OCI-LY7 (cell line): ENCODE data around the gene IER5L. TPM values are rescaled to one million over a fixed set of nuclear protein-coding genes. Genes with fewer than 3 reads are reported as not detected.

Experiments used
- BruUV-seq: library from RNA; stranded (reverse); fragments of 400-500 nt; replicated peaks from 2 replicates; lab custom pipeline; 2021; lab: Mats Ljungman, UMichigan
- CTCF ChIA-PET: fragments of 300-600 bp; sonication (Branson Sonifier 250); formaldehyde crosslinking; loops from one replicate; lab custom pipeline; 2022; ENCODE audit warnings: antibody characterized with exemption; ENCODE audit not compliant: unreplicated experiment; lab: Charles Lee
- POLR2A ChIA-PET: fragments of 300-600 bp; sonication (Branson Sonifier 250); formaldehyde crosslinking; loops from one replicate; lab custom pipeline; 2022; ENCODE audit warnings: antibody characterized with exemption; lab: Charles Lee
- DNase-seq: peaks from one replicate; pipeline ENCODE4 v3.0.0-alpha.2; 2015; ENCODE audit warnings: low spot score
- H2AFZ ChIP-seq: fragments of 200-600 bp; sonication (generic), shearing (Covaris generic); 2 replicates; pipeline ENCODE4 v1.6.1; 2014; ENCODE audit warnings: mild to moderate bottlenecking, antibody characterized with exemption, low read length, moderate library complexity
- H3K27ac ChIP-seq: fragments of 200-600 bp; sonication (generic); 2 replicates; pipeline ENCODE4 v1.5.1; 2014; ENCODE audit warnings: mixed run types, low read depth, mild to moderate bottlenecking, moderate library complexity, low read length, inconsistent platforms; ENCODE audit not compliant: poor library complexity, severe bottlenecking
- H3K36me3 ChIP-seq: fragments of 200-600 bp; sonication (generic); 2 replicates; pipeline ENCODE4 v1.6.1; 2014; ENCODE audit warnings: mild to moderate bottlenecking, antibody characterized with exemption, low read length, moderate library complexity, mixed read lengths; ENCODE audit not compliant: insufficient read depth
- H3K4me1 ChIP-seq: fragments of 200-600 bp; sonication (generic); 2 replicates; pipeline ENCODE4 v1.5.1; 2014; ENCODE audit warnings: mild to moderate bottlenecking, low read length; ENCODE audit not compliant: insufficient read depth, poor library complexity, severe bottlenecking
- H3K4me2 ChIP-seq: fragments of 200-600 bp; sonication (generic); 2 replicates; pipeline ENCODE4 v1.6.1; 2014; ENCODE audit warnings: mild to moderate bottlenecking, low read length
- H3K4me3 ChIP-seq: fragments of 200-600 bp; sonication (generic); 2 replicates; pipeline ENCODE4 v1.5.1; 2014; ENCODE audit warnings: mild to moderate bottlenecking, low read depth, low read length; ENCODE audit not compliant: poor library complexity, severe bottlenecking
- H3K79me2 ChIP-seq: fragments of 200-600 bp; sonication (generic); 2 replicates; pipeline ENCODE4 v1.6.1; 2016; ENCODE audit warnings: low read depth, mild to moderate bottlenecking, low read length, moderate library complexity, mixed read lengths; ENCODE audit not compliant: insufficient read depth
- H3K9me2 ChIP-seq: fragments of 200-600 bp; sonication (generic); 2 replicates; pipeline ENCODE4 v1.6.1; 2016; ENCODE audit warnings: mild to moderate bottlenecking, low read length, mixed read lengths; ENCODE audit not compliant: insufficient read depth
- H3K9me3 ChIP-seq: fragments of 200-600 bp; sonication (generic); 2 replicates; pipeline ENCODE4 v1.6.1; 2014; ENCODE audit warnings: mild to moderate bottlenecking, mixed run types, low read length, mixed read lengths
- H4K20me1 ChIP-seq: fragments of 200-600 bp; sonication (generic); 2 replicates; pipeline ENCODE4 v1.6.1; 2014; ENCODE audit warnings: mild to moderate bottlenecking, antibody characterized with exemption, low read length, moderate library complexity, mixed read lengths; ENCODE audit not compliant: insufficient read depth
- EZH2phosphoT487 ChIP-seq: fragments of 200-600 bp; sonication (generic); IDR thresholded peaks from 2 replicates; pipeline ENCODE4 v1.6.1; 2018; ENCODE audit warnings: low read depth, borderline replicate concordance, mild to moderate bottlenecking, mixed run types, antibody characterized with exemption, low read length, moderate library complexity, mixed read lengths
- intact Hi-C: fragments of 100-400 bp; cut with micrococcal nuclease; formaldehyde crosslinking; loops from one replicate; pipeline ENCODE4 v1.10.0; 2022; ENCODE audit not compliant: unreplicated experiment
- total RNA-seq, 2 experiments: library from RNA; depleted of rRNA in 1 of 2; stranded (reverse); fragments of >200 nt in 1 of 2; shearing (Covaris generic) in 1 of 2; gene quantifications; 2 replicates each; pipeline ENCODE4 v1.2.3, GENCODE V29; 2014 to 2022
- TF ChIP-seq, protein P1 (sequence below): fragments of 200-600 bp; sonication (generic); conservative IDR thresholded peaks from 2 replicates; pipeline ENCODE4 v1.5.1; 2014; ENCODE audit warnings: mild to moderate bottlenecking, antibody characterized with exemption, low read length, moderate library complexity, mixed read lengths

Gene IER5L
- total RNA-seq, 2 experiments from 2014 or later, result 2.8 to 21.2 TPM

DNA sequence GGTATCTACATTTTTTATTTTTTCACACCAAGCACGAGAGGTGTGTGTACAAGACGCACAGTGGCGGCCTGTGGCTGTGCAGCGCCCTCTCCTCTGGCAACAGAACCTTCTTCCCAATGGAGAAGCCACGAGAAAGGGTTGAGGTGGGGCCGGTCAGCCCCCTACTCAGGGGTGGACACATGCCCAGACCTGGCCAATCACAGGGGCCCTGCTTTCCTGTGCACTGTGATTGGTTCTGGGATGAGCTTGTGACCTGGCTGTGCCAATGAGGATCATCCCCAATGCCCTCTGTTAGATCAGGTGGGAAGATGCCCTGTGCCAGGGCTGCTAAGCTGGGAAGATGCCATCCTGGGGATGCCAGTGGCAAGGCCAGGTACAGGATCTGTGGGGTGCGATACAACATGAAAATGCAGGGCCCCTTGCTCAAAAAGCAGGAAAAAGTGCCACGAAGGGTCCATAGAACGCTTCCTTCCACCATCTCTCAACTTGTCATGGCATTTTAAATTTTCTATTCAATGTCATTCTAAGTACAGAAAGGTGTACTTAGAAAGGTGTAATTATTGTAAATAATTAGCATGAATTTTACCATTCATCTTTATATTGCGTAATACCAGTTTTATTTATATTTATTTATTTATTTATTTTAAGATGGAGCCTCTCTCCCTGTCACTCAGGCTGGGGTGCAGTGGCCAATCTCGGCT, 15.4 kb downstream of the IER5L start:
- no peaks in the 10 kb centered on the region for H3K36me3 ChIP-seq
- CTCF ChIA-PET, result no interaction called here
- POLR2A ChIA-PET, result no interaction called here
- H3K9me3 ChIP-seq, result no peaks in the 10 kb centered on the region
- no peaks in the 10 kb centered on the region for H3K9me2 ChIP-seq
- no peaks in the 10 kb centered on the region for H3K79me2 ChIP-seq
- no peak overlapping the region for H3K27ac ChIP-seq
- H3K4me2 ChIP-seq, result no peak overlapping the region
- H2AFZ ChIP-seq, result no peak overlapping the region
- H3K4me3 ChIP-seq, result no peak overlapping the region
- no peak for TF ChIP-seq EZH2phosphoT487
- TF ChIP-seq, protein P1, sequence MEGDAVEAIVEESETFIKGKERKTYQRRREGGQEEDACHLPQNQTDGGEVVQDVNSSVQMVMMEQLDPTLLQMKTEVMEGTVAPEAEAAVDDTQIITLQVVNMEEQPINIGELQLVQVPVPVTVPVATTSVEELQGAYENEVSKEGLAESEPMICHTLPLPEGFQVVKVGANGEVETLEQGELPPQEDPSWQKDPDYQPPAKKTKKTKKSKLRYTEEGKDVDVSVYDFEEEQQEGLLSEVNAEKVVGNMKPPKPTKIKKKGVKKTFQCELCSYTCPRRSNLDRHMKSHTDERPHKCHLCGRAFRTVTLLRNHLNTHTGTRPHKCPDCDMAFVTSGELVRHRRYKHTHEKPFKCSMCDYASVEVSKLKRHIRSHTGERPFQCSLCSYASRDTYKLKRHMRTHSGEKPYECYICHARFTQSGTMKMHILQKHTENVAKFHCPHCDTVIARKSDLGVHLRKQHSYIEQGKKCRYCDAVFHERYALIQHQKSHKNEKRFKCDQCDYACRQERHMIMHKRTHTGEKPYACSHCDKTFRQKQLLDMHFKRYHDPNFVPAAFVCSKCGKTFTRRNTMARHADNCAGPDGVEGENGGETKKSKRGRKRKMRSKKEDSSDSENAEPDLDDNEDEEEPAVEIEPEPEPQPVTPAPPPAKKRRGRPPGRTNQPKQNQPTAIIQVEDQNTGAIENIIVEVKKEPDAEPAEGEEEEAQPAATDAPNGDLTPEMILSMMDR, result no peak
- no TSS peak for BruUV-seq
- H3K4me1 ChIP-seq, result peaks cover 11% of the 10 kb centered on the region
- no peak for DNase-seq
- H4K20me1 ChIP-seq, result no peaks in the 10 kb centered on the region
- intact Hi-C loops, result no loop called here

DNA sequence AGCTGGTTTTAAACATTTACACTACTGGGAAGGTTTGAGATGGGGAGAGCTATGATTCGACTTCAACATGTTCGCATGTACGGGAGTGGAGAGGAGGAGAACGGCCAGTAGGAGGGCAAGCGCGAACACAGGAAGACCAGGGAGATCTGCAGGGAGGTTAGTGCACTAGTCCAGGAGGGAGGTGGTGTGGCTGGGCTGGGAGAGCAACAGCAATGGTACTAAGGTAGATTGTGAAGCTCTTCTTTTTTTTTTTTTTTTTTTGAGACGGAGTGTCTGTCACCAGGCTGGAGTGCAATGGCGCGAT, 16.6 kb downstream of the IER5L start:
- Histone ChIP-seq H3K79me2 (no peaks in the 10 kb centered on the region), H3K4me1 (no peaks in the 10 kb centered on the region), H3K36me3 (no peaks in the 10 kb centered on the region), H3K9me2 (no peaks in the 10 kb centered on the region), H2AFZ (no peak overlapping the region), H4K20me1 (no peaks in the 10 kb centered on the region), H3K4me3 (no peak overlapping the region), H3K9me3 (no peaks in the 10 kb centered on the region), H3K4me2 (no peak overlapping the region), H3K27ac (no peak overlapping the region)
- ChIA-PET CTCF (interaction anchor here (0.7 kb wide), 1 partner anchor 9 kb away, joined by 3 read pairs; no protein-coding TSS in a partner anchor), POLR2A (interaction anchor here (0.6 kb wide), 1 partner anchor 943 kb away, joined by 3 read pairs; no protein-coding TSS in a partner anchor)
- intact Hi-C loops, result no loop called here
- TF ChIP-seq, protein P1, result no peak
- TF ChIP-seq EZH2phosphoT487, result no peak
- no peak for DNase-seq
- no TSS peak for BruUV-seq
